ENCODE measurements around the gene SLC26A1. TPM values are rescaled to one million over a fixed set of nuclear protein-coding genes. Genes with fewer than 3 reads are reported as not detected.

SLC26A1 gene
- total RNA-seq, 4 donors from 2014 or later = 0.16 TPM; not detected in 3

GRCh38 chr4:992297-993110, 700 bp downstream of the SLC26A1 start:
- no peak for TF ChIP-seq POLR2A (IDR thresholded peaks at IDR 0.05)
- TF ChIP-seq CTCF (IDR thresholded peaks at IDR 0.05 in 4 of 5, conservative IDR thresholded peaks at IDR 0.05 in 1 of 5) = no peak
- no peak overlapping the region for H3K27ac ChIP-seq
- peaks cover 0 to 11% of the 10 kb centered on the region in 2 donors for H3K36me3 ChIP-seq
- H3K4me1 ChIP-seq = peaks cover 2 to 9% of the 10 kb centered on the region in 2 donors
- in situ Hi-C loops (cut with MboI; ENCODE audit: low sequenced_read_pairs in 4 of 4) = no loop called here
- no peak for DNase-seq
- peaks cover 12 to 13% (median 12%) of the 10 kb centered on the region in 3 donors for H3K27me3 ChIP-seq
- H3K9me3 ChIP-seq = no peaks in the 10 kb centered on the region
- intact Hi-C loops (cut with DNase I; ENCODE audit: low total_unique reads) = no loop called here
- ATAC-seq = peak in 1 of 2 donors; percentile 44
- no peak overlapping the region for H3K4me3 ChIP-seq

- peaks cover 0 to 9% of the 10 kb centered on the region in 2 donors for H3K4me1 ChIP-seq
- no peaks in the 10 kb centered on the region for H3K9me3 ChIP-seq
- no peak overlapping the region for H3K27ac ChIP-seq
- peaks cover 0 to 11% of the 10 kb centered on the region in 2 donors for H3K36me3 ChIP-seq
- in situ Hi-C loops (cut with MboI; ENCODE audit: low sequenced_read_pairs in 4 of 4) (no loop called here), intact Hi-C loops (cut with DNase I; ENCODE audit: low total_unique reads) (no loop called here)
- ATAC-seq = no peak
- DNase-seq = no peak
- TF ChIP-seq CTCF (IDR thresholded peaks at IDR 0.05 in 4 of 5, conservative IDR thresholded peaks at IDR 0.05 in 1 of 5) (no peak), POLR2A (IDR thresholded peaks at IDR 0.05) (no peak)
- H3K4me3 ChIP-seq = no peak overlapping the region
- H3K27me3 ChIP-seq = peaks cover 7% of the 10 kb centered on the region in 3 donors
These were observed 1.5 kb downstream of the SLC26A1 start for GRCh38 chr4:991451-992296.

DNA sequence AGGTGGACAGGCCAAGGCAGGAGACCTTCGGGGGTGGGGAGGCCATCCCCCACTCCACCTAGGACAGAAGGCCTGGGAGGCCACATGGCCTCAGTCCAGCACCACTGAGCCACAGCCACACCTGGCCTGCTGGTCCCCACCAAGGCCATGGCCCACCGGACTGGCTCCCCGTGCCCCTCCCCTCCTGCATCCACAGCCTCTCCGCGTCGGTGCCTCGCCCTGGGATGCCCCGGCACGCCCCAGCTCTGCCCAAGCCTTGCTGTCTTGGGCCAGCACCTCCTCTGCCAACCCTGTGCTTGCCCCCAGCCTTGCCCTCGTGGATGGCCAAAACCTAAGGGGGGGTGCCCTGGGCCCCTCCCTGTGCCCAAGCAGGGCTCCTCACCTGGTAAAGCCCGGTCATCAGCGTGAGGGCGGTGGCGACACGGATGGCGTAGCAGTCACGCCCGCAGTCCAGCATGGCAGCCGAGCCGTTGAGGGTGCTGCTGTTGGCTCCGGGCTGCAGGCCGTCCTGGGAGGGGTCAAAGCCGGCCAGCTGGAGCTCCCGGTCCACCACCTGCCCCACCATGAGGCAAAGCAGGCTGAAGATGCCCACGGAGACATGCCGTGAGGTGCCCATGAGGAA, 2.3 kb downstream of the SLC26A1 start:
- H3K27me3 ChIP-seq = peaks cover 0 to under 1% (median 0%) of the 10 kb centered on the region in 3 donors
- in situ Hi-C loops (cut with MboI; ENCODE audit: low sequenced_read_pairs in 4 of 4) (no loop called here), intact Hi-C loops (cut with DNase I; ENCODE audit: low total_unique reads) (no loop called here)
- ATAC-seq (no peak), DNase-seq (no peak)
- H3K4me1 ChIP-seq = peaks cover 7 to 16% of the 10 kb centered on the region in 2 donors
- H3K9me3 ChIP-seq = no peaks in the 10 kb centered on the region
- H3K27ac ChIP-seq = no peak overlapping the region
- no peak for TF ChIP-seq POLR2A (IDR thresholded peaks at IDR 0.05)
- no peak for TF ChIP-seq CTCF (IDR thresholded peaks at IDR 0.05 in 4 of 5, conservative IDR thresholded peaks at IDR 0.05 in 1 of 5)
- H3K4me3 ChIP-seq = no peak overlapping the region
- peaks cover 0 to 11% of the 10 kb centered on the region in 2 donors for H3K36me3 ChIP-seq

- ATAC-seq = no peak
- H3K27me3 ChIP-seq = no peaks in the 10 kb centered on the region
- in situ Hi-C loops (cut with MboI; ENCODE audit: low sequenced_read_pairs in 4 of 4) (no loop called here), intact Hi-C loops (cut with DNase I; ENCODE audit: low total_unique reads) (loop anchor here (5.0 kb wide), 1 partner anchor 58 kb away; the partner anchor contains the start of genes GAK and TMEM175)
- no peaks in the 10 kb centered on the region for H3K9me3 ChIP-seq
- TF ChIP-seq POLR2A (IDR thresholded peaks at IDR 0.05) = no peak
- TF ChIP-seq CTCF (IDR thresholded peaks at IDR 0.05 in 4 of 5, conservative IDR thresholded peaks at IDR 0.05 in 1 of 5) = no peak
- no peak overlapping the region for H3K27ac ChIP-seq
- H3K36me3 ChIP-seq = peaks cover 0 to 11% of the 10 kb centered on the region in 2 donors
- peaks cover 12 to 22% of the 10 kb centered on the region in 2 donors for H3K4me1 ChIP-seq
- DNase-seq = no peak
- no peak overlapping the region for H3K4me3 ChIP-seq
These were observed 3.3 kb downstream of the SLC26A1 start for GRCh38 chr4:989722-990471.

Measured in gastrocnemius medialis (tissue), 4 donors.